ENCODE results near the gene GRM1.

DNA sequence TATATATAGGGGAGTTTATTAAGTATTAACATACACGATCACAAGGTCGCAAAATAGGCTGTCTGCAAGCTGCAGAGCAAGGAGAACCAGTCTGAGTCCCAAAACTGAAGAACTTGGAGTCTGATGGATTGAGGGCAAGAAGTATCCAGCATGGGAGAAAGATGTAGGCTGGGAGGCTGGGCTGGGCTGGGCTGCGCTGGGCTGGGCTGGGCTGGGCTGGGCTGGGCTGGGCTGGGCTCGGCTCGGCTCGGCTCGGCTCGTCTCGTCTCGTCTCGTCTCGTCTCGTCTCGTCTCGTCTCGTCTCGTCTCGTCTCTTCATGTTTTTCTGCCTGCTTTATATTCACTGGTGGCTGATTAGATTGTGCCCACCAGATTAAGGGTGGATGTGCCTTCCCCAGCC is 238.6 kb downstream of the GRM1 start:
- TF ChIP-seq CTCF (IDR thresholded peaks at IDR 0.05) (no peak), POLR2A (IDR thresholded peaks at IDR 0.05) (no peak)

Data from adrenal gland (tissue), 5 donors.